Effector memory CD4-positive, alpha-beta T cell (primary cell): ENCODE results near the gene POLR3A.
"Not testable (repeated sequence)": the region's sequence is repeated elsewhere in the genome, so short reads cannot be mapped to it uniquely, and the experiment has no call there.

Experiments
- DNase-seq, 3 donors: peaks; one replicate each; pipeline ENCODE4 v3.0.0-alpha.2; 2020
- H3K27ac ChIP-seq: 2 replicates; pipeline ENCODE4 v1.7.0; 2013; ENCODE audit warnings: mild to moderate bottlenecking, low read length, moderate library complexity; ENCODE audit not compliant: insufficient read depth, poor library complexity, severe bottlenecking
- H3K27me3 ChIP-seq: replicated peaks from 2 replicates; pipeline ENCODE4 v1.7.0; 2013; ENCODE audit warnings: mild to moderate bottlenecking, low read length; ENCODE audit not compliant: insufficient read depth, control insufficient read depth, poor library complexity, severe bottlenecking
- H3K36me3 ChIP-seq: 2 replicates; pipeline ENCODE4 v1.7.0; 2013; ENCODE audit warnings: mild to moderate bottlenecking, low read length, moderate library complexity; ENCODE audit not compliant: control insufficient read depth, insufficient read depth
- H3K4me1 ChIP-seq: 2 replicates; pipeline ENCODE4 v1.7.0; 2013; ENCODE audit warnings: low read length, mild to moderate bottlenecking; ENCODE audit not compliant: control insufficient read depth, insufficient read depth, poor library complexity, severe bottlenecking
- H3K4me3 ChIP-seq: 2 replicates; pipeline ENCODE4 v1.7.0; 2013; ENCODE audit warnings: low read length, low read depth, mild to moderate bottlenecking; ENCODE audit not compliant: insufficient read depth, poor library complexity, severe bottlenecking
- H3K9me3 ChIP-seq: 2 replicates; pipeline ENCODE4 v1.7.0; 2013; ENCODE audit warnings: mild to moderate bottlenecking, low read length, moderate library complexity; ENCODE audit not compliant: control insufficient read depth

The POLR3A gene

DNA sequence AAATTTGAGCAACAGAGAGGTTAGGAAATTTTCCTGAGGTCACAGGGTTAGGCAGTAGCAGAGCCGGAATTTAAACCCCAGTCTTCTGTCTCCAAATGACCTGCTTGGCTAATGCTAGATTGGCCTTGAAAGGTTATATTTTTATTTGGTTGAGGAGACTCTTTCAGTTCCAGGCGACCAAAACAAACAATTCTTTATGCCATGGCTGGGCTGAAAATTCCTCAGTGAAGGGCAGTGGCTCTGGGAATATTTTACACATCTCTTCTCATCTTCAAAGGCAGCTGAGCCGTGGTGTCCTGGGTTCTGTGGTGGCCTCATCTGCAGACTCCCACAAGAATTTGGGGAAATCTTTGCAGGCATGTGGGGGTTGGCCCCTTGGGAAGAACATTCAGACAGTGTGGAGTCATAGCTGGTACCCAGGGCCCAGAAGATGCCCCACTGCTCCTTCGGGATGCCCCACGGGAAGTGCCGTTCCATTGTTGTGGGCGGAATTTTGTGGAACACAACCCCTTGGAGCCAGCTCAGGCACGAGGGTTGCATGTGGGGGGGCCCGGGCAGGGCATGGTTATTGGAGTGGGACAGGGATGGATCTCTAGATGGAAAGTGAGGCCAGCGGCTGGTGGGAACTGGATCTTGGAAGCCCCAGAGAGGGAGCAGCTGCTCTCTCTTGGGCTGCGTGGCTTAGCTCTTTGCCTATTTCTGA lies 37.6 kb upstream of the POLR3A start:
- H3K4me1 ChIP-seq: no peaks in the 10 kb centered on the region
- H3K9me3 ChIP-seq: no peaks in the 10 kb centered on the region
- DNase-seq: no peak
- no peaks in the 10 kb centered on the region for H3K36me3 ChIP-seq
- no peak overlapping the region for H3K4me3 ChIP-seq
- no peak overlapping the region for H3K27ac ChIP-seq
- no peaks in the 10 kb centered on the region for H3K27me3 ChIP-seq

DNA sequence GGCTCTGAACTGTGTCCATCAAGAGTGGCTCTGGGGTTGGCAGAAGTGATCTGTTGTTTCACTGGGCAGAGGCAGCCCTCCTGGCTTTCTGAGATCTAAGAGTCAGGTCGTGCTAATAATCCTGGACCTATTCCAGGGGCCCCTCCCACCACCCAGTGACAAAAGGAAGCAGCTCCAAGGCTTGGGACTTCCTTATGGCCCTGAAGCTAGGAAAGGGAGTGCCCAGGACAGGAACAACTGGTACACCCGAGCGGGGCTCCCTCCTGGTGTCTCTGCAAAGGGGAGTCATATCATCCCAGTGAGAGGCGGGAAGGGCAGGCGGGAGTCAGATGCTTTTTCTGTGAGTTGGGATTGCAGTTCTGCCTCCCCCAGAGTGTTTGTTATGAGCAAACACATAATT lies 36.7 kb upstream of the POLR3A start:
- Histone ChIP-seq H3K4me3 (no peak overlapping the region), H3K36me3 (no peaks in the 10 kb centered on the region)
- DNase-seq: no peak

GRCh38 chr10:78065611-78066010 lies 36.3 kb upstream of the POLR3A start:
- no peaks in the 10 kb centered on the region for H3K9me3 ChIP-seq
- no peaks in the 10 kb centered on the region for H3K27me3 ChIP-seq
- no peaks in the 10 kb centered on the region for H3K4me1 ChIP-seq
- DNase-seq: no peak
- H3K4me3 ChIP-seq: no peak overlapping the region
- no peaks in the 10 kb centered on the region for H3K36me3 ChIP-seq
- H3K27ac ChIP-seq: no peak overlapping the region

More for the DNA sequence above, 36.7 kb upstream of the POLR3A start:
- no peak overlapping the region for H3K27ac ChIP-seq
- H3K9me3 ChIP-seq: no peaks in the 10 kb centered on the region
- H3K4me1 ChIP-seq: no peaks in the 10 kb centered on the region
- H3K27me3 ChIP-seq: no peaks in the 10 kb centered on the region

DNA sequence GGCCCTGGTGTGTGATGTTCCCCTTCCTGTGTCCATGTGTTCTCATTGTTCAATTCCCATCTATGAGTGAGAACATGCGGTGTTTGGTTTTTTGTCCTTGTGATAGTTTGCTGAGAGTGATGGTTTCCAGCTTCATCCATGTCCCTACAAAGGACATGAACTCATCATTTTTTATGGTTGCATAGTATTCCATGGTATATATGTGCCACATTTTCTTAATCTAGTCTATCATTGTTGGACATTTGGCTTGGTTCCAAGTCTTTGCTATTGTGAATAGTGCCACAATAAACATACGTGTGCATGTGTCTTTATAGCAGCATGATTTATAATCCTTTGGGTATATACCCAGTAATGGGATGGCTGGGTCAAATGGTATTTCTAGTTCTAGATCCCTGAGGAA lies 35.6 kb upstream of the POLR3A start:
- not testable (repeated sequence) for H3K27ac ChIP-seq, H3K4me1 ChIP-seq, H3K27me3 ChIP-seq, H3K36me3 ChIP-seq, H3K4me3 ChIP-seq, DNase-seq, H3K9me3 ChIP-seq

- no peaks in the 10 kb centered on the region for H3K4me1 ChIP-seq
Observed at GRCh38 chr10:78063236-78063635, 33.9 kb upstream of the POLR3A start.

GRCh38 chr10:78062296-78062695 lies 33.0 kb upstream of the POLR3A start:
- Histone ChIP-seq H3K9me3 (no peaks in the 10 kb centered on the region), H3K4me1 (no peaks in the 10 kb centered on the region), H3K27ac (no peak overlapping the region), H3K27me3 (no peaks in the 10 kb centered on the region), H3K4me3 (no peak overlapping the region), H3K36me3 (no peaks in the 10 kb centered on the region)
- no peak for DNase-seq

More at GRCh38 chr10:78063236-78063635, 33.9 kb upstream of the POLR3A start:
- DNase-seq: no peak
- no peaks in the 10 kb centered on the region for H3K27me3 ChIP-seq
- H3K36me3 ChIP-seq: no peaks in the 10 kb centered on the region
- no peak overlapping the region for H3K4me3 ChIP-seq
- H3K9me3 ChIP-seq: no peaks in the 10 kb centered on the region
- H3K27ac ChIP-seq: no peak overlapping the region

DNA sequence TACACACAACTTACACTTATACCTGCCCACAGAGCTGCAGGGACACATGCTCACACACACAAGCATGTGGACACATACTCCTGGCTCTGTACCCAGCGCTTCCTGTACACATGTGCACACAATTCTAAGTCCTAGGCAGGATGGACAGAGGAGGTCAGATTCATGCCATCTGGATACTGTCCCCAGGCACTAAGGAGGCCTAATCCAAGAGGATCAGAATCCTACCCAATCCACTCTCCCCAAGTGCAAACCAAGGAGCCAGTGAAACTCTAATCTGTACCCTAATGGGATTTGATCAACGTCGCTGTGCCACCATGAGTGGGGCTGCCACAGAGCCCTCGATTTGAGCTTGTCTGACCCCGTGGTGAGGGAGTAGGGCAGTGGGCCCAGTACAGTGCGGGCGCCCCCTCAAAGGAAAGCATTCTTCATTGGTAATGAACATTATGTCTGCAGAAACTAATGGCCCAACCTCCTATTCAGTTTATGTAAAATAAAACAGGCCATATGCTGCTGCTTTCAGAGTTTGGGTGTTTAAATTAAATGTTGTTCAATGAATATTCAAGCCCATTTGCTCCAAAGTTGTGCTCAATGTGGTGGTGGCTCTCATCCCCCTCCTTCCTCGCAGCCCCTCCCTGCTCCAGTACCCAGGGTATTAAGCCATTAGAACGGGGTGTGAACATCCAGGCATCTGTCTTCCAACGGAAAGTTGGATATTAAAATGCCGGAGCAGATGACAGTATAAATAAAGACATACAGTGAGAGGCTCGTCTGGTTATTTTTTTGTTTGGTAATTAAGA lies 30.8 kb upstream of the POLR3A start:
- Histone ChIP-seq H3K4me3 (no peak overlapping the region), H3K4me1 (no peaks in the 10 kb centered on the region), H3K9me3 (no peaks in the 10 kb centered on the region), H3K27ac (no peak overlapping the region), H3K36me3 (no peaks in the 10 kb centered on the region), H3K27me3 (no peaks in the 10 kb centered on the region)
- DNase-seq: no peak

DNA sequence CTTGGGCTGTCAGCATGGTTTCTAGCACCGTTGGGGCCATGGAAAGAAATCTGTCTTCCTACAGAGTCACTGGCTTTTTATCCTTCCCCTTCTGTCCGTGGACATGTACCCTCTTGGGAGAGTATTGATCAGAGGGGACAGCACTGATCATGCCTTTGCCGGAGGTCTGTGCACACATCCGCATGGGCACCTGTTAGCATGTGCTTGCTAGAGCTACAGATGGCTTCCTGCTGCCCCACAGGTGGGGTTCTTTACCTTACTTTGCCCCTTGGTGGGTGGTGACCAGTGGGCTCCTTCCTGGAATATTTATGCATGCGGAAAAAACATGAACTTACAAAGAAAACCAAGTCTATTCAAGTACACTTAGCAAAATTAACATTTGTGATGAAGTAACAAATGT lies 29.2 kb upstream of the POLR3A start:
- no peak overlapping the region for H3K27ac ChIP-seq
- H3K4me1 ChIP-seq: no peaks in the 10 kb centered on the region
- H3K36me3 ChIP-seq: no peaks in the 10 kb centered on the region
- DNase-seq: no peak
- no peaks in the 10 kb centered on the region for H3K9me3 ChIP-seq
- H3K27me3 ChIP-seq: no peaks in the 10 kb centered on the region
- H3K4me3 ChIP-seq: no peak overlapping the region

GRCh38 chr10:78053211-78053868 lies 24.0 kb upstream of the POLR3A start:
- Histone ChIP-seq H3K27me3 (no peaks in the 10 kb centered on the region), H3K4me3 (no peak overlapping the region), H3K36me3 (no peaks in the 10 kb centered on the region), H3K27ac (no peak overlapping the region), H3K4me1 (no peaks in the 10 kb centered on the region), H3K9me3 (no peaks in the 10 kb centered on the region)
- DNase-seq: no peak

GRCh38 chr10:78049851-78050250 lies 20.5 kb upstream of the POLR3A start:
- DNase-seq: no peak
- H3K27me3 ChIP-seq: no peaks in the 10 kb centered on the region
- H3K9me3 ChIP-seq: no peaks in the 10 kb centered on the region
- no peaks in the 10 kb centered on the region for H3K36me3 ChIP-seq
- H3K4me1 ChIP-seq: no peaks in the 10 kb centered on the region
- H3K27ac ChIP-seq: no peak overlapping the region
- H3K4me3 ChIP-seq: no peak overlapping the region
